Panc1 (cell line): ENCODE data around the gene CACNG6. TPM values are rescaled to one million over a fixed set of nuclear protein-coding genes. Genes with fewer than 3 reads are reported as not detected.

Experiments
- ATAC-seq: fragments of 200-7000 bp; cut with Tn5 transposase; 2 replicates; pipeline ENCODE4 v1.9.1; 2020; ENCODE audit warnings: mild to moderate bottlenecking, moderate library complexity
- BruUV-seq: library from RNA; stranded (reverse); fragments of 400-500 nt; replicated peaks from 2 replicates; lab custom pipeline; 2021; lab: Mats Ljungman, UMichigan
- CTCF ChIA-PET: fragments of 300-600 bp; sonication (Branson Sonifier 250); formaldehyde crosslinking; loops from one replicate; lab custom pipeline; 2022; ENCODE audit warnings: antibody characterized with exemption; lab: Charles Lee
- POLR2A ChIA-PET: fragments of 300-600 bp; sonication (Branson Sonifier 250); formaldehyde crosslinking; loops from one replicate; lab custom pipeline; 2022; ENCODE audit warnings: antibody characterized with exemption; lab: Charles Lee
- DNase-seq: peaks from one replicate; pipeline ENCODE4 v3.0.0-alpha.2; 2010; ENCODE audit warnings: low read depth, low spot score
- H3K27ac ChIP-seq: 2 replicates; pipeline ENCODE4 v1.5.1; 2011; ENCODE audit warnings: mild to moderate bottlenecking, low read length, inconsistent platforms
- H3K27me3 ChIP-seq: fragments of 200-500 bp; sonication (Bioruptor generic); 2 replicates; pipeline ENCODE4 v1.6.0; 2014; ENCODE audit warnings: low read length, inconsistent platforms; ENCODE audit not compliant: control insufficient read depth, insufficient read depth
- H3K36me3 ChIP-seq: fragments of 200-500 bp; sonication (Bioruptor generic); 2 replicates; pipeline ENCODE4 v1.5.1; 2014; ENCODE audit warnings: inconsistent platforms, mild to moderate bottlenecking, low read length, moderate library complexity; ENCODE audit not compliant: control insufficient read depth, insufficient read depth
- H3K4me1 ChIP-seq: 2 replicates; pipeline ENCODE4 v1.5.1; 2011; ENCODE audit warnings: inconsistent platforms, mild to moderate bottlenecking, low read length, moderate library complexity; ENCODE audit not compliant: control insufficient read depth, insufficient read depth
- H3K4me3 ChIP-seq, 2 experiments: 2 replicates each; pipeline ENCODE4 v1.5.1; 2011 to 2012; ENCODE audit warnings: low read depth in 2 of 2, low read length in 2 of 2, mild to moderate bottlenecking in 2 of 2, inconsistent platforms in 1 of 2, moderate library complexity in 1 of 2
- H3K9me3 ChIP-seq: fragments of 200-500 bp; sonication (Bioruptor generic); 2 replicates; pipeline ENCODE4 v1.5.1; 2014; ENCODE audit warnings: low read depth, mild to moderate bottlenecking, inconsistent platforms, low read length, moderate library complexity; ENCODE audit not compliant: control insufficient read depth, insufficient read depth
- CTCF ChIP-seq: fragments of 450-650 bp; IDR thresholded peaks from 2 replicates; pipeline ENCODE4 v1.5.1; 2017; ENCODE audit warnings: mild to moderate bottlenecking
- POLR2AphosphoS5 ChIP-seq: IDR thresholded peaks from 2 replicates; pipeline ENCODE4 v1.6.1; 2012; ENCODE audit warnings: mild to moderate bottlenecking, low read depth, low read length, moderate library complexity
- REST ChIP-seq, 2 experiments: IDR thresholded peaks; 2 replicates each; pipeline ENCODE4 v1.6.1; 2011 to 2012; ENCODE audit warnings: low read depth in 2 of 2, control low read depth in 1 of 2, low read length in 1 of 2, mild to moderate bottlenecking in 1 of 2, moderate library complexity in 1 of 2; ENCODE audit not compliant: insufficient read depth in 1 of 2
- SIN3A ChIP-seq: IDR thresholded peaks from 2 replicates; pipeline ENCODE4 v1.6.1; 2012; ENCODE audit warnings: low read depth, mild to moderate bottlenecking, low read length, moderate library complexity, borderline replicate concordance; ENCODE audit not compliant: insufficient read depth
- TCF7L2 ChIP-seq: IDR thresholded peaks from 2 replicates; pipeline ENCODE4 v1.6.1; 2011; ENCODE audit warnings: mild to moderate bottlenecking, low read depth, low read length, inconsistent platforms
- in situ Hi-C: cut with HindIII; loops from 2 replicates; pipeline ENCODE4 v1.10.0; 2016; ENCODE audit warnings: low sequenced_read_pairs, low pct_unique_long_range_greater_than_20kb
- intact Hi-C: fragments of 100-400 bp; cut with micrococcal nuclease; formaldehyde crosslinking; loops from one replicate; pipeline ENCODE4 v1.10.0; 2022; ENCODE audit not compliant: unreplicated experiment
- total RNA-seq: library from RNA; stranded (reverse); gene quantifications from one replicate; pipeline ENCODE4 v1.2.1, GENCODE V29; 2021; ENCODE audit not compliant: unreplicated experiment

The CACNG6 gene
- total RNA-seq, 1 experiment from 2014 or later: 14.6 TPM

- Histone ChIP-seq H3K9me3 (no peaks in the 10 kb centered on the region), H3K27me3 (no peaks in the 10 kb centered on the region), H3K4me3 (no peak overlapping the region), H3K36me3 (no peaks in the 10 kb centered on the region), H3K27ac (no peak overlapping the region), H3K4me1 (peaks cover 25% of the 10 kb centered on the region)
- ChIA-PET POLR2A (no interaction called here), CTCF (no interaction called here)
- DNase-seq (no peak), ATAC-seq (no peak)
- in situ Hi-C loops (no loop called here), intact Hi-C loops (no loop called here)
- no peak for TF ChIP-seq CTCF
- no peak for TF ChIP-seq REST (IDR thresholded peaks at IDR 0.05; ENCODE audit: insufficient read depth in 1 of 2, low read depth in 2 of 2, low read length in 1 of 2)
- no peak for TF ChIP-seq SIN3A
- TF ChIP-seq POLR2AphosphoS5: no peak
- no peak for TF ChIP-seq TCF7L2
- BruUV-seq: no TSS peak
Observed at GRCh38 chr19:53958168-53958571, 33.3 kb upstream of the CACNG6 start.

- POLR2A ChIA-PET: interaction anchor here (0.6 kb wide), 1 partner anchor 22 kb away, joined by 3 read pairs; no protein-coding TSS in a partner anchor
- in situ Hi-C loops: no loop called here
- CTCF ChIA-PET: interaction anchor here (0.7 kb wide), 1 partner anchor 21 kb away, joined by 3 read pairs; no protein-coding TSS in a partner anchor
Observed at GRCh38 chr19:53958823-53959757, 32.3 kb upstream of the CACNG6 start.

More at GRCh38 chr19:53958823-53959757, 32.3 kb upstream of the CACNG6 start:
- Histone ChIP-seq H3K9me3 (no peaks in the 10 kb centered on the region), H3K27ac (peak overlapping the region; percentile 67; the same call in 1 of the 2 replicates), H3K4me1 (peaks cover 25% of the 10 kb centered on the region), H3K4me3 (peak overlapping the region; percentile 27 to 83), H3K36me3 (no peaks in the 10 kb centered on the region), H3K27me3 (no peaks in the 10 kb centered on the region)
- no peak for ATAC-seq
- intact Hi-C loops: no loop called here
- BruUV-seq: no TSS peak
- DNase-seq: no peak
- TF ChIP-seq SIN3A (no peak), CTCF (no peak), TCF7L2 (no peak), REST (IDR thresholded peaks at IDR 0.05; ENCODE audit: insufficient read depth in 1 of 2, low read depth in 2 of 2, low read length in 1 of 2) (no peak), POLR2AphosphoS5 (no peak)
